ENCODE data around the gene MGAT5.

MGAT5 gene

GRCh38 chr2:134324430-134324829 is 70.6 kb downstream of the MGAT5 start:
- Mint-ChIP-seq H3K27ac (no peak overlapping the region), H3K36me3 (ENCODE audit: low read depth) (peaks cover 35% of the 10 kb centered on the region), H3K27me3 (no peaks in the 10 kb centered on the region), H3K4me3 (no peak overlapping the region), H3K9me3 (no peaks in the 10 kb centered on the region), H3K4me1 (peaks cover 68% of the 10 kb centered on the region)
- no peak for DNase-seq
- ATAC-seq = no peak

DNA sequence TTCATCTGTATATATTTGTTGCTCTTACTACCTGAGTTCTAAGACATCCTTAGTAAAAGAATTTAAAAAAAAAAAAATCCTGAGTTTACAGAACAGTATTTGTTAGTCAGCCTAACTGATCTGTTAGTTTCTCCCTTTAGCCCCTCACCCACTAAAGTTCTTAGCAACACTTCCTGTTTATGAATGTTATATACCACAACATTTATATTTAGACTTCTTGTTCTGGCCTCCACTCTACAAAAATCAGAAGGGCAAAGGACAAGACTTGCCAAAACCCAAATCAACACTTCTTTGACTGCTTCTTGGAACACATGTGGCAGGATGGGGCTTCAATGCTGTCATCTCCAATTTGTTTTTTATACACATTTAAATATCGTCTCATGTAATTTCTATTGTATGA is 71.1 kb downstream of the MGAT5 start:
- Mint-ChIP-seq H3K27ac (no peak overlapping the region), H3K9me3 (no peaks in the 10 kb centered on the region), H3K27me3 (no peaks in the 10 kb centered on the region), H3K4me1 (peaks cover 63% of the 10 kb centered on the region), H3K36me3 (ENCODE audit: low read depth) (peaks cover 34% of the 10 kb centered on the region), H3K4me3 (no peak overlapping the region)
- ATAC-seq (no peak), DNase-seq (no peak)

GRCh38 chr2:134325696-134326095 is 71.8 kb downstream of the MGAT5 start:
- ATAC-seq (no peak), DNase-seq (no peak)
- Mint-ChIP-seq H3K9me3 (no peaks in the 10 kb centered on the region), H3K27me3 (no peaks in the 10 kb centered on the region), H3K4me3 (no peak overlapping the region), H3K4me1 (peaks cover 56% of the 10 kb centered on the region), H3K27ac (no peak overlapping the region), H3K36me3 (ENCODE audit: low read depth) (peaks cover 37% of the 10 kb centered on the region)

GRCh38 chr2:134327367-134327766 is 73.5 kb downstream of the MGAT5 start:
- DNase-seq = no peak
- H3K27me3 Mint-ChIP-seq = no peaks in the 10 kb centered on the region
- H3K4me1 Mint-ChIP-seq = peaks cover 39% of the 10 kb centered on the region
- H3K36me3 Mint-ChIP-seq (ENCODE audit: low read depth) = peaks cover 40% of the 10 kb centered on the region
- H3K4me3 Mint-ChIP-seq = no peak overlapping the region
- no peak overlapping the region for H3K27ac Mint-ChIP-seq
- no peak for ATAC-seq
- H3K9me3 Mint-ChIP-seq = peaks cover 8% of the 10 kb centered on the region

- Mint-ChIP-seq H3K4me1 (peaks cover 9% of the 10 kb centered on the region), H3K27me3 (no peaks in the 10 kb centered on the region), H3K4me3 (no peak overlapping the region), H3K36me3 (ENCODE audit: low read depth) (peaks cover 27% of the 10 kb centered on the region), H3K27ac (no peak overlapping the region), H3K9me3 (peaks cover 8% of the 10 kb centered on the region)
- no peak for ATAC-seq
- no peak for DNase-seq
Observed at GRCh38 chr2:134331081-134331480, 77.2 kb downstream of the MGAT5 start.

DNA sequence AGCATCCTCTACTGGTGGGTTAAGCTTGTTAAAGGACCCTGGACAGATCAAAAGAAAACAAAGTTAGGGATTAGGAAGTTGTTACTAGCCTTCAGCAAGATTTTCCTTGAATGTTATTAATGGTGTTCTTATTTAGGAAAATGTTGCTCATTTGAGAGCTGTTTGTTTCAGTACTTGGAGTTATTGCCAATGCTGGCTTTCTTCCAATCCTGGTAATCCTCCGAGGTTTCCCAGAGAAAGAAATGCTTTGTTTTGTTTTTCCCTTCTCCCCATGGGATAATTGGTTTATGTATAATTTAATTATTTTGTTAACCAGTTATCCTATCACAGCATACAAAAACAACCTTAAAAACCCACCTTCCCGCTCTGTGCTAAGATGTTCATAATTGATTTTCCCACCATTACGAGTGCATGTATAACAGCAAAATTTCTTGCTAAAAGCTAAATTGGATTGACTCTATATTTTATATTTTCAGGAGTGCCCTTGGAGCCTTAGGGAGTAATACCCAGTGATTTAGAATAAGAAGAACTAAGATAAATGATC is 79.8 kb downstream of the MGAT5 start:
- no peak overlapping the region for H3K4me3 Mint-ChIP-seq
- H3K36me3 Mint-ChIP-seq (ENCODE audit: low read depth) = peaks cover 32% of the 10 kb centered on the region
- H3K27ac Mint-ChIP-seq = no peak overlapping the region
- no peaks in the 10 kb centered on the region for H3K27me3 Mint-ChIP-seq
- ATAC-seq = no peak
- DNase-seq = no peak
- H3K9me3 Mint-ChIP-seq = peaks cover 8% of the 10 kb centered on the region
- H3K4me1 Mint-ChIP-seq = peaks cover 8% of the 10 kb centered on the region

GRCh38 chr2:134334542-134335353 is 80.9 kb downstream of the MGAT5 start:
- ATAC-seq = no peak
- H3K27ac Mint-ChIP-seq = no peak overlapping the region
- H3K27me3 Mint-ChIP-seq = no peaks in the 10 kb centered on the region
- peaks cover 8% of the 10 kb centered on the region for H3K4me1 Mint-ChIP-seq
- peaks cover 38% of the 10 kb centered on the region for H3K36me3 Mint-ChIP-seq (ENCODE audit: low read depth)
- no peak overlapping the region for H3K4me3 Mint-ChIP-seq
- H3K9me3 Mint-ChIP-seq = peaks cover 8% of the 10 kb centered on the region
- DNase-seq = no peak

DNA sequence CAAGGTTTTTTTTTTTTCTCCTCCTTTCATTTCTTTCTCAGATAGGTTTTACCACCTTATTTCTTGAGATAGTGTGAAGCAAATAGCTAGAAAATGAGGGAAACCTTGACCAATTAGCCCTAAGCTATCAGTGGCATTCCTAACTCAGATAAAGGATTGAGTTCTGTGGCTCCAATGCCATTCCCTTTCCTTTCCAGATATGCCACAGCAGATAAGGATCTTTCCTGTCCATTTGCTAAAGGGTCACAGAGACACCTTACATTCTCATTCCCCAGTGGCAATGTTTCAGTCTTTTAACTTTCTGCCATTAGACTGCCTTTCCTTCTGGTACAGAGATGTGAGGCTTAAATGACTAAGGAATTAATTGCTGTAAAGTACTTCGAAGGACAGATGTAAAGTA is 81.7 kb downstream of the MGAT5 start:
- Mint-ChIP-seq H3K36me3 (ENCODE audit: low read depth) (peaks cover 35% of the 10 kb centered on the region), H3K4me1 (peaks cover 8% of the 10 kb centered on the region), H3K27me3 (no peaks in the 10 kb centered on the region), H3K4me3 (no peak overlapping the region), H3K9me3 (peaks cover 8% of the 10 kb centered on the region), H3K27ac (no peak overlapping the region)
- no peak for DNase-seq
- ATAC-seq = no peak

DNA sequence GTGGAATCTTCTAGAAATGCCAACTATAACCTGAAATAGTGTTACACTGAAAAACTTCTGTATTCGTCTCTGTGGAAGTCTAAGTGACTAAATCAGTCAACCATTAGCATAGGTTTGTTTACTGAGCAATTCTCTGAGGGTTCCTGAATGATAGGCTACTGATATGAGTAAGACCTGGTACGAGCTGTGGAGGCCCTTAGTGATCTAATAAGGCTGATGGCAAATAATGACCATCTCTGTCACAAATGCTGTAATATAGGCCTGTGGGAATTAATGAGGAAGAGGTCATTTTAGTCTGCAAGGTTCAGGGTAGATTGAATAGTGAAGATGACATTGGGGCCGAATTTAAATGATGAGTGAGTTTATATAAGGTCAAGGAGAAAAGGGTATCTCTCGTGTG is 82.5 kb downstream of the MGAT5 start:
- Mint-ChIP-seq H3K9me3 (peaks cover 4% of the 10 kb centered on the region), H3K36me3 (ENCODE audit: low read depth) (peaks cover 34% of the 10 kb centered on the region), H3K27ac (peak overlapping the region; percentile 2), H3K4me1 (peaks cover 8% of the 10 kb centered on the region), H3K27me3 (no peaks in the 10 kb centered on the region), H3K4me3 (no peak overlapping the region)
- no peak for ATAC-seq
- DNase-seq = no peak

DNA sequence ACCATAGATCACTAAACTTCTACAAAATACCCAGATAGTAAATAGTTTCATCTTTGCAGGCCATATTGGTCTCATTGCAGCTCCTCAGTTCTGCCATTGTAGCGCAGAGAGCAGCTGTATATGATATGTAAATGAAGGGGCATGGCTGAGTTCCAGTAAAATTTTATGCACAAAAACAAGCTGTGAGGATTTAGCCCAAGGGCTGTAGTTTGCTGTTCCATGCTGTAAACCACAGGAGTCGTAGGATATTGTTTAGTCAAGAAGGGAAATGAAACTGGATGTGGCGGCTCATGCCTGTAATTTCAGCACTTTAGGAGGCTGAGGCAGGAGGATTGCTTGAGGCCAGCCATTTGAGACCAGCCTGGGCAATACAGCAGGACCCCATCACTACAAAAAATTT is 83.0 kb downstream of the MGAT5 start:
- peaks cover 33% of the 10 kb centered on the region for H3K36me3 Mint-ChIP-seq (ENCODE audit: low read depth)
- ATAC-seq (no peak), DNase-seq (no peak)
- H3K4me1 Mint-ChIP-seq = peaks cover 8% of the 10 kb centered on the region
- no peaks in the 10 kb centered on the region for H3K27me3 Mint-ChIP-seq
- no peaks in the 10 kb centered on the region for H3K9me3 Mint-ChIP-seq
- no peak overlapping the region for H3K4me3 Mint-ChIP-seq
- no peak overlapping the region for H3K27ac Mint-ChIP-seq

DNA sequence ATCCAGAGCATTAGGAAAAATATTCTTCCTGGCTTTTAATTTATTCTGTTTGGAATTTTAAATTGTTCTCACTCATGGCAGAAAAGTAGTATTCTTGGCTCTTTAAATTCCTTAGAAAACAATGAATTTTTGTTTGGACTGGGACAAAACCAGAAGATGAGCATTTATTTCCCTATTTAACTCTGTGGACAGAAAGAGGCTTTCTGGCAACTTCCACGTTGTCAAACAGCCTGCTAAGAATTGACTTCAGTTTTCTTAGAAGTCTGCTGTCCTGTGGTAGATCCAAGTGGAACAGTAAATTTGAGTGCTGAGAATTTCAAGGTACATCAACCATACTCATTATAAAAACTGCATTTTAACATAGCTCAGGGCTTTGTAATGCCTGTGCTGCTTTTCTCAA is 83.8 kb downstream of the MGAT5 start:
- ATAC-seq (no peak), DNase-seq (no peak)
- Mint-ChIP-seq H3K27me3 (no peaks in the 10 kb centered on the region), H3K4me3 (no peak overlapping the region), H3K27ac (no peak overlapping the region), H3K4me1 (peaks cover 8% of the 10 kb centered on the region), H3K9me3 (no peaks in the 10 kb centered on the region), H3K36me3 (ENCODE audit: low read depth) (peaks cover 36% of the 10 kb centered on the region)

GRCh38 chr2:134338208-134338607 is 84.3 kb downstream of the MGAT5 start:
- Mint-ChIP-seq H3K36me3 (ENCODE audit: low read depth) (peaks cover 40% of the 10 kb centered on the region), H3K9me3 (no peaks in the 10 kb centered on the region), H3K4me1 (peaks cover 8% of the 10 kb centered on the region), H3K4me3 (no peak overlapping the region), H3K27ac (no peak overlapping the region), H3K27me3 (no peaks in the 10 kb centered on the region)
- no peak for ATAC-seq
- DNase-seq = no peak

DNA sequence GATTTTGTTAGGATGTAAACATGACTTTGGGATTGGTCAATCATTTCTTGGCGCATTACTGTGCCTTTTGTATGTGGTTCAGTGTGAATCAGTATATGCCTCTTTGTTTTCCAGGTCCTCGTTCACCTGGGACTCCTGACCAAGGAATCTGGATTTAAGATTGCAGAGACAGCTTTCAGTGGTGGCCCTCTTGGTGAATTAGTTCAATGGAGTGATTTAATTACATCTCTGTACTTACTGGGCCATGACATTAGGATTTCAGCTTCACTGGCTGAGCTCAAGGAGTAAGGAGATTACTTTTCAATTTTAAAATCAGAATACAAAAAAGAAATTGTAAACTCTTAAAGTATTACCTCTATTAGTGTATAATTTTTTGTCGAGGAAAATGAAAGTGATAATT is 87.6 kb downstream of the MGAT5 start:
- Mint-ChIP-seq H3K27me3 (no peaks in the 10 kb centered on the region), H3K27ac (no peak overlapping the region), H3K36me3 (ENCODE audit: low read depth) (peaks cover 51% of the 10 kb centered on the region), H3K4me3 (no peak overlapping the region), H3K4me1 (peaks cover 1% of the 10 kb centered on the region), H3K9me3 (no peaks in the 10 kb centered on the region)
- DNase-seq (no peak), ATAC-seq (no peak)

DNA sequence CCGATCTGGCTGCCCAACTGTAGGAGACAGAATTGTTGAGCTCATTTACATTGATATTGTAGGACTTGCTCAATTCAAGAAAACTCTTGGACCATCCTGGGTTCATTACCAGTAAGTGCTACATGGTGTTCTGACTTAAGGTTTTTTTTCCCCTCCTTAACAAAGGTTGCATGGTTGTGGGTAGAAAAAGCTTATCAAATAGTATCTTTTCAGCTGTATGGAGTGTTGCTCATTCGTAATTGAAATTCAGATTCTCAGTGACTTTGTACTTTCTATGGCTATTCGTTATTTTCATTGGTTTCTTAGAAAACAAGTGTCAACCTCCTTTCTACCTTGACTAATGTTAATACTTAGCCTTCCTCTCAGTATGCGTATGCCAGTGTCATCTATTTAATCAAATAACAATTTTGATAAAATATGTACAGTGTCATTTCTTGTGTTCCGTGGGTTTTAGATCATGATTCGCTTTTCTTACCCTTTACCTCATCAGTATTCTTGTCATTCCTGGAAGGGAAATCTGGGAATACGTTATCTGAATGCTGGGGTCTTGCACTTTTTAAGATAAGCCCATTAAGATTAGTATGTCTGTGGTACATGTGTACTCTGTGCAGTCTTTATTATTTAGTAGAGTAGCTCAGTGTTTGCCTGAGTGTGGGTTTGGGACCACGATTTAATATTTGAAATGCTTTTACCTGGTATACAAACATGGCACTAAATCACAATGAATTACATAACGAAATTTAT is 91.3 kb downstream of the MGAT5 start:
- H3K27me3 Mint-ChIP-seq = no peaks in the 10 kb centered on the region
- H3K9me3 Mint-ChIP-seq = no peaks in the 10 kb centered on the region
- ATAC-seq (no peak), DNase-seq (no peak)
- peaks cover 42% of the 10 kb centered on the region for H3K36me3 Mint-ChIP-seq (ENCODE audit: low read depth)
- peaks cover 6% of the 10 kb centered on the region for H3K4me1 Mint-ChIP-seq
- peak overlapping the region; percentile 3 for H3K27ac Mint-ChIP-seq
- H3K4me3 Mint-ChIP-seq = no peak overlapping the region

DNA sequence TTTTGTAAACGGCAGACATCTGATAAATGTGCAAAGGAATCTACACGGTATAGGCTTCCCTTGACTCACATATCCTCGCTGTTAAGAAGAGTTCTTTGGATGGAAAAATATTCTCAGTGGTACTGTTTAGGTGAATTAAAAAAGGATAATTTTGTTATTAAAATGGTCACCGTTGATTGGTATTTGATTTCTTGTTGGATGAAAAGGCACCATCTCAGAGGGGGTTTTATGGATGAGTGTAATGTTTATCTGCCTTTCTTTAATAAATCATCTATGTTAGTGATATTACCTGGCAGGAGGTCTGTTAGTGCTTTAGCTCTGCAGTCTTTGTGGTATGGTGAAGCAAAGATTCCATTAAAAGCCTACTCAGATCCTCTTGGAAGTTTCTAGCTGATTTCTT is 92.3 kb downstream of the MGAT5 start:
- H3K27ac Mint-ChIP-seq = no peak overlapping the region
- no peak for ATAC-seq
- H3K4me1 Mint-ChIP-seq = peaks cover 6% of the 10 kb centered on the region
- H3K9me3 Mint-ChIP-seq = no peaks in the 10 kb centered on the region
- peaks cover 43% of the 10 kb centered on the region for H3K36me3 Mint-ChIP-seq (ENCODE audit: low read depth)
- H3K4me3 Mint-ChIP-seq = no peak overlapping the region
- H3K27me3 Mint-ChIP-seq = no peaks in the 10 kb centered on the region
- no peak for DNase-seq

Measured in activated naive CD8-positive, alpha-beta T cell treated with anti-CD3 and anti-CD28 coated beads, Interleukin-2, amount 50 U/mL, for 24 hours (primary cell).